Breast epithelium (tissue), 3 donors: Measurements from ENCODE around the gene CASZ1.

Experiments
- POLR2A ChIP-seq: fragments of 450-650 bp; IDR thresholded peaks from one replicate; pipeline ENCODE4 v1.6.1; 2016; ENCODE audit warnings: antibody characterized with exemption, mild to moderate bottlenecking, moderate library complexity
- TF ChIP-seq, protein P1 (sequence below), 3 donors: fragments of 450-650 bp; IDR thresholded peaks; one replicate each; pipeline ENCODE4 v1.5.1; 2016 to 2017; ENCODE audit warnings: antibody characterized with exemption in 3 of 3, mild to moderate bottlenecking in 3 of 3, moderate library complexity in 3 of 3

DNA sequence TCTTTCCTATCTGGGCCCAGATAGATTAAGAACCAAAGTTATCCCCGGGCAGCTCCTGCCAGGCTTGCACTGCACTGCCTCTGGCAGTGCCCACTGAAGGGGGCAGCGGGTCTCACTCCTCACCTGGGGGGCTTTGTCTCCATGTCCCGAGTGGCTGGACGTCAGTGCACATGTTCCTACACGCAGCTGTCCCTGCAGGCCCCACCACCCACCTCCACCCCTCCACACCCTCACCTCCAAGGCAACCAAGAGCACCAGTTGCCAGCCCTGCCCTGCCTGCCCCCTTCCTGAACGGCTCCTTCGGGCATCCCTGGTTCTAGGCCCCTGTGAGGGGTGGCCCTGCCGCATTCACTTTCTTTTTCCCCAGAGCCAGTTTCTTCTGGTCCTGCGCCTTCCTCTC, 174.5 kb downstream of the CASZ1 start:
- TF ChIP-seq POLR2A = no peak
- TF ChIP-seq, protein P1, sequence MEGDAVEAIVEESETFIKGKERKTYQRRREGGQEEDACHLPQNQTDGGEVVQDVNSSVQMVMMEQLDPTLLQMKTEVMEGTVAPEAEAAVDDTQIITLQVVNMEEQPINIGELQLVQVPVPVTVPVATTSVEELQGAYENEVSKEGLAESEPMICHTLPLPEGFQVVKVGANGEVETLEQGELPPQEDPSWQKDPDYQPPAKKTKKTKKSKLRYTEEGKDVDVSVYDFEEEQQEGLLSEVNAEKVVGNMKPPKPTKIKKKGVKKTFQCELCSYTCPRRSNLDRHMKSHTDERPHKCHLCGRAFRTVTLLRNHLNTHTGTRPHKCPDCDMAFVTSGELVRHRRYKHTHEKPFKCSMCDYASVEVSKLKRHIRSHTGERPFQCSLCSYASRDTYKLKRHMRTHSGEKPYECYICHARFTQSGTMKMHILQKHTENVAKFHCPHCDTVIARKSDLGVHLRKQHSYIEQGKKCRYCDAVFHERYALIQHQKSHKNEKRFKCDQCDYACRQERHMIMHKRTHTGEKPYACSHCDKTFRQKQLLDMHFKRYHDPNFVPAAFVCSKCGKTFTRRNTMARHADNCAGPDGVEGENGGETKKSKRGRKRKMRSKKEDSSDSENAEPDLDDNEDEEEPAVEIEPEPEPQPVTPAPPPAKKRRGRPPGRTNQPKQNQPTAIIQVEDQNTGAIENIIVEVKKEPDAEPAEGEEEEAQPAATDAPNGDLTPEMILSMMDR (IDR thresholded peaks at IDR 0.05) = no peak
